ENCODE data around the gene CPEB2.

DNA sequence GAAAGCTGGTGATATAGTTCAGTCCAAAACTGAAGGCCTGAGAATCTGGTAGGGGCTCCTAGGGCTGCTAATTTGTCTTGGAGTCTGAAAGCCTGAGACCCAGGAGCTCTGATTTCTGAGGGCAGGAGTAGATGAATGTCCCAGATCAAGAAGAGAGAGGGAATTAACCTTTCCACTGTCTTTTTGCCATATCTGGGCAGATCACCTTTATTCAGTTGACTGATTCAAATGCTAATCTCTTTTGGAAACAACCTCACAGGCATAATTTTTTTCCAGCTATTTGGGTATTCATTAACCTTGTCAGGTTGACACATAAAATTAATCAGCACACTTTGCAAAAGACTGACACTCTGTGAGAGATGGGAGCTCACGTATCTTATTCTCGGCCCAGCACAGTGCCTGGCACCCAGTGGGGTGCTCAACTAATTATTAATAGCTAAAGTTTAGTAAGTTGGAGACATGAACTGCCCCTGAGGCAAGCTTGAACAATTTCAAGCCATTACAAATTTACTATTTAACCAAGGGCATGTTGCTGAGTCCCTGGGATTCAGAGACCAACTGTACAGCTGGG, 114.3 kb downstream of the CPEB2 start:
- TF ChIP-seq, protein P1, sequence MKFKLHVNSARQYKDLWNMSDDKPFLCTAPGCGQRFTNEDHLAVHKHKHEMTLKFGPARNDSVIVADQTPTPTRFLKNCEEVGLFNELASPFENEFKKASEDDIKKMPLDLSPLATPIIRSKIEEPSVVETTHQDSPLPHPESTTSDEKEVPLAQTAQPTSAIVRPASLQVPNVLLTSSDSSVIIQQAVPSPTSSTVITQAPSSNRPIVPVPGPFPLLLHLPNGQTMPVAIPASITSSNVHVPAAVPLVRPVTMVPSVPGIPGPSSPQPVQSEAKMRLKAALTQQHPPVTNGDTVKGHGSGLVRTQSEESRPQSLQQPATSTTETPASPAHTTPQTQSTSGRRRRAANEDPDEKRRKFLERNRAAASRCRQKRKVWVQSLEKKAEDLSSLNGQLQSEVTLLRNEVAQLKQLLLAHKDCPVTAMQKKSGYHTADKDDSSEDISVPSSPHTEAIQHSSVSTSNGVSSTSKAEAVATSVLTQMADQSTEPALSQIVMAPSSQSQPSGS (CRISPR knock-in tag; IDR thresholded peaks at IDR 0.05; ENCODE audit: borderline replicate concordance, low read depth): no peak
- TF ChIP-seq, protein P2, sequence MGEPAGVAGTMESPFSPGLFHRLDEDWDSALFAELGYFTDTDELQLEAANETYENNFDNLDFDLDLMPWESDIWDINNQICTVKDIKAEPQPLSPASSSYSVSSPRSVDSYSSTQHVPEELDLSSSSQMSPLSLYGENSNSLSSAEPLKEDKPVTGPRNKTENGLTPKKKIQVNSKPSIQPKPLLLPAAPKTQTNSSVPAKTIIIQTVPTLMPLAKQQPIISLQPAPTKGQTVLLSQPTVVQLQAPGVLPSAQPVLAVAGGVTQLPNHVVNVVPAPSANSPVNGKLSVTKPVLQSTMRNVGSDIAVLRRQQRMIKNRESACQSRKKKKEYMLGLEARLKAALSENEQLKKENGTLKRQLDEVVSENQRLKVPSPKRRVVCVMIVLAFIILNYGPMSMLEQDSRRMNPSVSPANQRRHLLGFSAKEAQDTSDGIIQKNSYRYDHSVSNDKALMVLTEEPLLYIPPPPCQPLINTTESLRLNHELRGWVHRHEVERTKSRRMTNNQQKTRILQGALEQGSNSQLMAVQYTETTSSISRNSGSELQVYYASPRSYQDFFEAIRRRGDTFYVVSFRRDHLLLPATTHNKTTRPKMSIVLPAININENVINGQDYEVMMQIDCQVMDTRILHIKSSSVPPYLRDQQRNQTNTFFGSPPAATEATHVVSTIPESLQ (CRISPR knock-in tag; IDR thresholded peaks at IDR 0.05): no peak
- TF ChIP-seq NR2C2 (CRISPR knock-in tag; IDR thresholded peaks at IDR 0.05) (no peak), TEAD4 (CRISPR knock-in tag; IDR thresholded peaks at IDR 0.05) (no peak)
